Kidney glomerular epithelial cell (primary cell): ENCODE measurements around the gene NRF1.
"Not testable (repeated sequence)": the region's sequence is repeated elsewhere in the genome, so short reads cannot be mapped to it uniquely, and the experiment has no call there.

ENCODE experiments used
- DNase-seq: peaks from one replicate; lab custom pipeline; 2025; lab: John Stamatoyannopoulos, UW

The NRF1 gene

DNA sequence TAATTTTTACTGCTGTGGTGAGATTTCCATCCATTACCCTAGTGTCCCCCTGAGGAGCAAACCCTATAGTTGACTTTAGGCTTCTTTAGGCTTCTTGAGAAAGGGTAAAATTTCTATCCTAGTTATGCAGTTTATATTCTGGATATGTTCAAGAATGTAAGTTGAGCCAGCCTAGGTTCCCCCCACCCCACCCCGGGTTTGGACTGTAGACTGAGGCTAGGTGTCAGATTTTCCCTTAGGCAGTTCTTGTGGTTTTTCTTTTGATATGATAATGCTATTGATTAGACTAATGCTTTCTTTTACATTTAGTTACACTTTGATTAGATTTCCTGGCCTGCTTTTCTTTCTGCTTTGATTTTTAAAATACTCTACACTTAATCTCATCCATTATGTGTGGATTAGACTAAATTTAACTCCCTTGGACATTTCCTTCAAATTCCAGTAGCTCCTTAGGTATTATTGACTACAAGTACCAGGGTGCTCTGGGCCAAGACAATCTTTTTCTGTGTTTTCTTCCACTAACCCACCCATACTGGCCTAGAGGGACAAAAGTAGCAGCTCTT lies 37.7 kb downstream of the NRF1 start:
- no peak for DNase-seq

DNA sequence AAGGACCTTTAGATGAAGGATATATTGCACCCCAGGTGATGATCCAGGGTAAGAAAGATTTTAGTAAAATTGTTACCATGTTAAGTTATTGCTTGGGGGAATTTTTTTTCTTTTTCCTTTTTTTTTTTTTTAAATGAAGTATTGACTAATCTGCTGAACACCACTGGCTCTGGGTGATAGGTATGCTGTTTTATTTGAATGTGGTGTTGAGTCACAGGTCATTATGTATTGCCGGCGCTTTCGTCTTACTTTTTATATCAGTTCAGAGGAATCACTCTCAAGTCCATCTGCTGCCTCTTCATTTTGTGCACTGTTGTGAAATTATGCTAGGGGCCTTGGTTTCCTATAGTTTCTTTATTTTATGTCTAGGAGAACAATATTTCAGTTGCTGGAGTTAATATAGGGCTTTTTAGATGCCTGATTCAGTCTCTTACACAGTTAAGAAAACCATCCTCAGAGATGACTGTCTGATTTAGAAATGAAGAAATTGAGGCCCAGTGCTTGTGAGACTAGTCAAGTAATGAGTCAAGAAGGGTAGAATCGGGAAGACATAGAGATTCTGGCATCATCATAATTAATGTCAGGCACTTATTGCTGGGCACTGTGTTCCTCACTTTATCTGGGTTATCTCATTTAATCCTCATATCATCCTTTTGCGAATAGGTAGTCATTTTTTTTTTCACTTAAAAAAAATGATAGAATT lies 38.7 kb downstream of the NRF1 start:
- DNase-seq: no peak

DNA sequence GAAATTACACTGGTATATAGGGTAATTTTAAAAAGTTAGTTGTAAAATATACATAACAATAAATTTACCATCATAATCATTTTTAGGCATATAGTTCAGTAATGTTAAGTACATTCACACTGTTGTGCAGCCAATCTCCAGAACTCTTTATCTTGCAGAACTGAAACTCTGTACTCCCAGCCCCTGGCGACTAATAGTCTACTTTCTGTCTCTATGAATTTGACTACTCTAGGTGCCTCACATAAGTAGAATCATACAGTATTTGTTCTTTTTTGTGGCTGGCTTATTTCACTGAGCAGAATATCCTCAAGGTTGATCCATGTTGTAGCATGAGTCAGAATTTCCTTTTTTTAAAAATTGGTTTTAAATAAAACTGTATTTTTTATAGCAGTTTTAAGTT lies 41.4 kb downstream of the NRF1 start:
- DNase-seq: no peak

DNA sequence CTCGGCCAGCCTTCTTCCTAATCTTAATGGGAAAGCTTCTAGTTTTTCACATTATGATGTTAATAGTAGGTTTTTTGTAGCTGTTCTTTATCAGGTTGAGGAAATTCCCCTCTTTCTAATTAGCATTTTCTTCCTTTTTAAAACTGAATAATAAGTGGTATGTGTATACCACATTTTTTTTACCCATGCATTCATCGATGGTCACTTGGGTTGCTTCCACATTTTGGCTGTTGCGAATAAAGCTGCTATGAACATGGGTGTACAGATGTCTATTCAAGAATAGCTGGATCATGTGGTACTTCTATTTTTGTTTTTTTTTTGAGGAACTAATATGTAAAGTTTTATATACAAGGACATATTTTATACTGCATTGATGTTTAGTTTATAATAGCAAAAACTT lies 44.3 kb downstream of the NRF1 start:
- no peak for DNase-seq

DNA sequence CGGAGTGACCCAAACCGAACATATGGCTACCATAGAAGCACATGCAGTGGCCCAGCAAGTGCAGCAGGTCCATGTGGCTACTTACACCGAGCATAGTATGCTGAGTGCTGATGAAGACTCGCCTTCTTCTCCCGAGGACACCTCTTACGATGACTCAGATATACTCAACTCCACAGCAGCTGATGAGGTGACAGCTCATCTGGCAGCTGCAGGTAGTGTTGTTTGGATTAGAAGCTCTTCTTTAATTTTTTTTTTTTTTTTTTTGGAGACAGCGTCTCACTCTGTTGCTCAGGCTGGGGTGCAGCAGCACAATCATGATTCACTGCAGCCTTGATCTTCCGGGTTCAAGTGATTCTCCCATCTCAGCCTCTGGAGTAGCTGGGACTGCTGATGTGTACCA lies 45.8 kb downstream of the NRF1 start:
- DNase-seq: no peak

DNA sequence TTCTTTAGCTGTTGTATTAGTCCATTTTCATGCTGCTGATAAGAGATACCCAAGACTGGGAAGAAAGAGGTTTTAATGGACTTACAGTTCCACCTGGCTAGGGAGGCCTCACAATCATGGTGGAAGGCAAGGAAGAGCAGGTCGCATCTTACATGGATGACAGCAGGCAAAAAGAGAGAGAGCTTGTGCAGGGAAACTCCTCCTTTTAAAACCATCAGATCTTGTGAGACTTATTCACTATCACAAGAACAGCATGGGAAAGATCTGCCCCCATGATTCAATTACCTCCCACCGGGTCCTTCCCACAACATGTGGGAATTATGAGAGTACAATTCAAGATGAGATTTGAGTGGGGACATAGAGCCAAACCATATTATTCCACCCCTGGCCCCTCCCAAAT lies 48.4 kb downstream of the NRF1 start:
- DNase-seq: not testable (repeated sequence)

DNA sequence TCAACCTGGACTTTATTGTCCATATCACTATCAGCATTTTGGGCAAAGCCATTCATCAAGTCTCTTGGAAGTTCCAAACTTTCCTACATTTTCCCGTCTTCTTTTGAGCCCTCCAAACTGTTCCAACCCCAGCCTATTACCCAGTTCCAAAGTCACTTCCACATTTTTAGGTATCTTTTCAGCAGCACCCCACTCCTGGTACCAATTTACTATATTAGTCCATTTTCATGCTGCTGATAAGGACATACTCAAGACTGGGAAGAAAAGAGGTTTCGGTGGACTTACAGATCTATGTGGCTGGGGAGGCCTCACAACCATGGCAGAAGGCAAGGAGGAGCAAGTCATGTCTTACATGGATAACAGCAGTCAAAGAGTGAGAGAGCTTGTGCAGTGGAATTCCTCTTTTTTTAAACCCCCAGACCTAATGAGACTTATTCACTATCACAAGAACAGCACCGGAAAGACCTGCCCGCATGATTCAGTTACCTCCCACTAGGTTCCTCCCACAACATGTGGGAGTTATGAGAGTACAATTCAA lies 50.2 kb downstream of the NRF1 start:
- DNase-seq: no peak

DNA sequence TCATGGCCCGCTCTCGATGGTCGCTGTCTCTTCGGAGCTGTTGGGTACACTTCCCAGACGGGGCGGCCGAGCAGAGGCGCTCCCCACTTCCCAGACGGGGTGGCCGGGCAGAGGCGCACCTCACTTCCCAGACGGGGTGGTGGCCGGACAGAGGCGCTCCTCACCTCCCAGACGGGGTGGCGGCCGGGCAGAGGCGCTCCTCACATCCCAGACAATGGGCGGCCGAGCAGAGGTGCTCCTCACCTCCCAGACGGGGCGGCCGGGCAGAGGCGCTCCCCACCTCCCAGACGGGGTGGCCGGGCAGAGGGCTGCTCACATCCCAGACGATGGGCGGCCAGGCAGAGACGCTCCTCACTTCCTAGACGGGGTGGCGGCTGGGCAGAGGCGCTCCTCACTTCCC lies 51.7 kb downstream of the NRF1 start:
- not testable (repeated sequence) for DNase-seq

DNA sequence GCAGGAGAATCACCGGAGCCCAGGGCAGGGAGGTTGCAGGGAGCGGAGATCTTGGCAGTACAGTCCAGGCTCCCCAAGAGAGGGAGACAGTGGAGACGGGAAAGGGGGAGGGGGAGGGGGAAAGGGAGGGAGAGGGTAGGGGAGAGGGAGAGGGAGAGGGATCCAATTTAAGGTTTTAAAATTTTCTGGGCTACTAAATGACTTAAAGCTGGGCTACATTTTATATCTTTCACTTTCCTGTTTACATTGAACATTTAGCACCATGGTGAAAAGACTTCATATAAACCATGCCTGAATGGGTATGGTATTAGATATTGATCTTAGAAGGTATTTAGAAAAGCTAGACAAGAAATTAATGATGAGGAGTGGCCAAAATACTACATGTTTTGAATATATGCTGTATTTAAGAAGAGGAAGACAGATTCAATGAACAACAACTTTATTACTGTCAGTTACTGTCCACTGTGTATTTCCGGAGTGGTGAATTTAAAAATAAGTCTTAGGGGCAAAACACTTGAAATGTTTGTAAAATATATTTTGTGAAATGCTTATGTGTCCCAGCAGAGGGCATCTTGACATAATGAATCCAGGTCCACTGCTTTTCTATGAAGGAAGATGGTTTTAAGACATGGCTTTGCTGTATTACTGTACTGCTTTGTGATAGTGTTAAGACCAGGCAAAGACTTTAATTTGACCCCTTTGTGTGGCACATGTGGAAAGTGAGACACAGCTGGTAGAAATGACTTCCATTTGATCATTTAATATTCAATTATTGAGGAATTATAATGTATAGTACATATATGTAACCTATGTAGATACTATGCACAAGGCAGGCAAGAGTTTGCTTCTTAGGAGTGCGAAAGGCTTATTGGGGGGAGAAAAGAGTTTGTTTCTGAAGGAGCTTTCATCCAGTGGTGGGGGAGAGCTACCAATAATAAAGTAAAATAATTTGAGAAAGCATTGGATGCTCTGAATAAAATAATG lies 52.8 kb downstream of the NRF1 start:
- DNase-seq: peak; percentile 64

DNA sequence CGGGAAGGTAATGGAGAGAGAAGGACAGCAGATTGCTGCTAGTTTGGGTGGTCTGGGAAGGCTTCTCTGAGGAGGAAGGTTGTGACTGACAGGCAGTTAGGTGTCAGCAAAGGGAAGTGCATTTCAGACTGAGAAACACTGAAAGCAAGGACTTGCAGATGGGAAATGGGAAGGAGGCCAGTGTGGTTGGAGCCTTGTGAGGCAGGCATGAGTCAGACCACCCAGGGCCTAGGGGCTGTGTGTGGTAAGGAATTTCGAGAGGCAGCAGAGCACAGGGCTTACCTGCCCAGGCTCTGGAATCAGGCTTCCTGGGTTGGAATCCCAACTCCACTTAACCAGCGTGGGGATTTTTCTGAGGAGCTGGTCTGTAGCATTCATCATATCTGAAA lies 53.5 kb downstream of the NRF1 start:
- DNase-seq: peak; percentile 96

DNA sequence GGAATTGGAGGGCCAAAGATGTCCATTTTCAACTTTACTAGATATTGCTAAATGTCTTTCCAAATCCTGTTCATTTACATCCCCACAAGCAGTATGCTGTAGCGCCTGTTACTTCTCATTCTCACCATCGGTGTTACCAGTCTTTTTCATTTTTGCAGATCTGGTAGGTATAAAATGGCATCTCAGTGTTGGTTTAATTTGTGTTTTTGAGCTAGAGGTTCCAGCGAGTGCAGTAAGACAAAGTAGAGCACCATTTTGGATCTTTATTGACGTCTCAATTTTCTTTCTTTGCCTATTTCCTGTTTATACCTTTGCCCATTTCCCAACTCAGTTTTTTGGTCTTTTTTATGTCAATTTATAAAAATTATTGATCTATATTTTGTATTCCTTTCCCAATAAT lies 55.6 kb downstream of the NRF1 start:
- no peak for DNase-seq

DNA sequence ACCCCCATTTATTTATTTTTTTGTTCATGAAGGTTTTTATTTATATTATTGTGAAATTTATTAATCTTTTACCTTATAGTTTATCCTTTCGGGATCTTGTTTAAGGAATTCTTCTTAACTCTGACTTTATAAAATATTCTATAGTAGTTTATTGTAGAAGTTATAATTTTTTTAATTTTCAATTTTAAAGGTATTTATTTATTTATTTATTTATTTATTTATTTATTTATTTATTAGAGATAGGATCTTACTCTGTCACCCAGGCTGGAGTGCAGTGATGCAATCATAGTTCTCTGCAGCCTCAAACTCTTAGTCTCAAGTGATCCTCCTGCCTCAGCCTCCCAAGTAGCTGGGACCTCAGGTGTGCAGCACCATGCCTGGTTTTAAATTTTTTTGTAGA lies 56.0 kb downstream of the NRF1 start:
- DNase-seq: no peak

DNA sequence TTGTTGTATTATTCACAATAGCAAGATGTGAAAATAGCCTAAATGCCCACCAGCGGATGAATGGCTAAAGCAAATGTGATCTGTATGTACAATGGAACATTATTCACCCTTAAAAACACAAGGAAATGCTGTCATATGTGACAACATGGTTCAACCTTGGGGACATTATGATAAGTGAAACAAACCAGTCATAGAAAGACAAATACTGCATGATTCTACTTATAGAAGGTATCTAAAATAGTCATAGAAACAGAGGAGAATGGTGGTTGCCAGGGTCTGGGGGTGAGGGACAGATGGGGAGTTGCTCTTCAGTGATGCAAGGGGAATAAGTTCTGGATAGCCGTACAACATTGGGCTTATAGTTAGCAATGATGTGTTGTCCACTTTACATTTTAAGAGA lies 58.4 kb downstream of the NRF1 start:
- no peak for DNase-seq

DNA sequence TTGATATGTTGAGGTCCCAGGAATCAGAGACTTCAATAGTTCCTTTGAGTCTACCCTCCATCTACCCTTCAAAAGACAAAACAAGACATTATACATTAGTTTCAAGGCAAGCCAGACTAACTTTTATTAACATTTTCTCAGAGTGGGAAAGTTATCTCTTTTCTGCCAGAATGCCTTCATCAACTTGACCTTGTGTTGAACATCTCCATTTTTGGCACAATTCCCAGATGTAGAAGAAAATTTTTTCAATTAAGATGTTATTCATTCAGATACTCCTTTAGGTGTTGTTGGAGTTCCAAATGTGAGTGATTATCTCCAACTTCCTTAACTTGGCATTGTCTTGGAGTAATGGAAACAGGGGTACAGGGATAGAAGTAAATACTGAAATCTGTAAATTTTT lies 59.1 kb downstream of the NRF1 start:
- no peak for DNase-seq

DNA sequence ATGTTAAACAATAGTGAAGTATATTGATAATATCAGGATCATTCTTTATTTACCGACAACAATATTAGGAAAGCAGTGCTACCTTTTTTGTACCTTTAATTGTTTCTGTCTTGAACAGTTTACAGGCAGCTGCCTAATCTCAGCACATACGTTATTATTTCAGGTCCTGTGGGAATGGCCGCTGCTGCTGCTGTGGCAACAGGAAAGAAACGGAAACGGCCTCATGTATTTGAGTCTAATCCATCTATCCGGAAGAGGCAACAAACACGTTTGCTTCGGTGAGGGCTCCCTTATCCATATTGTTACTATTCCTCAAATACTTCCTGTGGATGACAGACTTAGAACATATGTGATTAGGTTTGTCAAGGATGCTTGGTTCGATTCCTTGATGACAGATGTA lies 59.7 kb downstream of the NRF1 start:
- DNase-seq: no peak

DNA sequence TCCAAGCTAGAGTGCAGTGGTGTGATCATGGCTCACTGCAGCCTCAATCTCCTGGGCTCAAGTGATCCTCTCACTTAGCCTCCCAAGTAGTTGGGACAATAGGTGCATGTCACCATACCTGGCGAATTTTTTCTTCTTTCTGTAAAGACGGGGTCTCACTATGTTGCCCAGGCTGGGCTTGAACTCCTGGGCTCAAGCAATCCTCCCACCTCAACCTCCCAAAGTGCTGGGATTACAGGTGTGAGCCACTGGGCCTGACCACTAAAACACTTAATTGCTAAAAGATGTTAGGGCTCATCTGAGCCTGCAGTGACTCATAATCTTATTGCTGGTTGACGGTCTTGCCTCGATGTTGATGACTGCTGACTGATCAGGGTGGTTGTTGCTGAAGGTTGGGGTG lies 63.0 kb downstream of the NRF1 start:
- DNase-seq: not testable (repeated sequence)

DNA sequence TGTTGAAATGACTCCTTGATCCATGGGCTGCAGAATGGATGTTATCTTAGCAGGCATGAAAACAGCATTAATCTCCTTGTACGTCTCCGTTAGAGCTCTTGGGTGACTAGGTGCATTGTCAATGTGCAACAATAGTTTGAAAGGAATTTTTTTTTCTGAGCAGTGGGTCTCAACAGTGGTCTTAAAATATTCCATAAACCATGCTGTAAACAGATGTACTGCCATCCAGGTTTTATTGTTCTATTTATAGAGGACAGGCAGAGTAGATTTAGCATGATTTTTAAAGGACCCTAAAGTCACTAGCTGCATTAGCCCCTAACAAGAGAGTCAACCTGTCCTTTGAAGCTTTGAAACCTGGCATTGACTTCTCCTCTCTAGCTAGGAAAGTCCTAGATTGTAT lies 64.0 kb downstream of the NRF1 start:
- no peak for DNase-seq

DNA sequence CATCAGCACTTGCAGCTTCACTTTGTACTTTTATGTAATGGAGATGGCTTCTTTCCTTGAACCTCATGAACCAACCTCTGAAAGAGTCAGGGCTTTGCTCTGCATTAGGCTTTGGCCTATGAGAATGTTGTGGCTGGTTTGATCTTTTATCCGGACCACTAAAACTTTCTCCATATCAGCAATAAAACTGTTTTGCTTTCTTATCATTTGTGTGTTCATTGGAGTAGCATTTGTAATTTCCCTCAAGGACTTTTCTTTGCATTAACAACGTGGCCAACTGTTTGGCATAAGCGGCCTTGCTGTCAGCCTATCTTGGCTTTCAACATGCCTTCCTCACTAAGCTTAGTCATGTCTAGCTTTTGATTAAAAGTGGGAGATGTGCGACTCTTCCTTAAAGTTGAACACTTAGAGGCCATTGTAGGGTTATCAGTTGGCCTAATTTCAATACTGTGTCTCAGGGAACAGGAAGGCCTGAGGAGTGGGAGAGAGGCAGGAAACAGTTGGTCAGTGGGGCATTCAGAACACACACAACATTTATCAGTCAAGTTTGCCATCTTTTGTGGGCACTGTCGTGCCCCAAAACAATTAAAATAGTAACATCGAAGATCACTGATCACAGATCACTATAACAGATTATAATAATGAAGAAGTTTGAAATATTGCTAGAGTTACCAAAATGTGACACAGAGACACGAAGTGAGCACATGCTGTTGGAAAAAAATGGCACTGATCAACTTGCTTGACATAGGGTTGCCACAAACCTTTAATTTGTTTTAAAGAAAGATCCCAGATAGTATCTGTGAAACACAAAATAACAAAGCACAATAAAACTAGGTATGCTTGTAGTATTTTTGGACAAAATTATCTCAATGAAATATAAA lies 64.7 kb downstream of the NRF1 start:
- no peak for DNase-seq

DNA sequence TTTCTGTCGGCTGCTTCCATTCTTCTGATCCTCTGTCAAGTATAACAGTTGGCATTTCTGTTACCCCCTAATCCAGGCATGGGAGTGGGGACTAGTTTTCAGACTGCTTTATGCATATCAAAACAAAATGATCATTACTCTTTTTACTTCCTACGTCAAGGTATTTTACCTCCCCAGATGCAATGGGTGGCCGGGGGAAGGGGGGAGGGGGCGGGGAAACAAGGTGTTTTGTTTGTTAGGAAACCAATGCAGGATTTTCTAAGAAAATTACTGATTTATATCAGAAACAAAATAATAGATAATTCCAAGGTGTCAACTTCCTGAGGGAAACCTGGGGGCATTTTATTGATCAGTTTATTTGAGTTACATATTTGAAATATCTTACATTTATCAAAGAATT lies 66.3 kb downstream of the NRF1 start:
- no peak for DNase-seq

DNA sequence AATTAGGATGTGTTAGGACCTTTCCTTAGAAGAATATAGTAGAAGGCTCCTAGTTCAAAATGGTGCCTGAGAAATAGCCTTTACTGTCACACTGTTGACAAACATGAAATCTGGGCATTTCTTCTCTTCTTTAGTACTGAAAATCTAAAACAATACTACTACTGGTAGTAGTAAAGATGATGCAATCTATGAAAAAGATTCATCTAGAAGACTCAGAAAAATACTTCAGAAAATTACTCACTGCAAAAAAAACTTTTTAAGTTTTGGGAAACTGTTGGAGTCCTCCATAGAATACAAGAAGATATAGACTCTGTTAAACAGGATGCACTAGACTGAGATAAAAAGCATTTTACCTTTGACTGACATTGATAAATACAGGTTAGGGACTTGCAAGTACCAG lies 67.1 kb downstream of the NRF1 start:
- DNase-seq: no peak

DNA sequence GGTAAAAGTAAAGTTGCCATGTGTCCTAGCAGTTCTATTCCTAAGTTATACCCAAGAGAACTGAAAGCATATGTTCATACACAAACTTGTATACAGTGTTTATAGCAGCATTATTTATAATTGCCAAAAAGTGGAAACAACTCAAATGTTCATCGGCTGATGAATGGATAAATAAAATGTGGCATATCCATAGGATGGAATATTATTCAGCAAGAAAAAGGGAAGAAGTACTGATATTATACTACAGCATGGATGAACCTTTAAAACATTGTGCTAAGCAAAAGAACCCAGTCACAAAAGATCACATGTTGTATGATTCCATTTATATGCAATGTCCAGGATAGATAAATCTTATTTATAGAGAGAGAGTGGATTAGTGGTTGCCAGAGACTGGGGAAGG lies 68.9 kb downstream of the NRF1 start:
- no peak for DNase-seq

DNA sequence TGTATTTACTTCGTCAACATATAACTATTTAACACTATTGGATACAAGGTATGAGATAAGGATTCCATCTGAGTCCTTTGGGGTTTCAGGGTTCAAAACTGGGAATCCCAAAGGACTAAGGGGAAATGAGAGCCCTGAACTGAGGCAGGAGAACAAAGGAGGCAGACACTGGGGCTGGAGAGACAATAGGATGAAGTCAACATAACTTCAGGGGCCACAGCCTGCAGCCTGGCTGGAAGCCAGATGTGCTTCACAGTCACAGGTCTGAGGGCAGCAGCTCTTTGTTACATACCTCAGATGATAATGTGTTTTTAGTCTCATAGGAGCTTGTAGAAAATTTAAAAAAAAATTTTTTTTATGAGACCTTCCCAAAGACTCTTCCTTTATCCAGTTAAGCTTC lies 73.3 kb downstream of the NRF1 start:
- peak; percentile 30 for DNase-seq
